SK-N-MC (cell line): ENCODE measurements around the gene PLA2G15.

ENCODE experiments used
- EZH2 ChIP-seq: fragments of 200-600 bp; sonication (generic); IDR thresholded peaks from one replicate; pipeline ENCODE4 v1.6.1; 2017; ENCODE audit warnings: antibody characterized with exemption
- POLR2AphosphoS5 ChIP-seq: IDR thresholded peaks from 2 replicates; pipeline ENCODE4 v1.6.1; 2012; ENCODE audit warnings: mild to moderate bottlenecking, low read depth, low read length, borderline replicate concordance

- TF ChIP-seq POLR2AphosphoS5 (no peak), EZH2 (no peak)
Measured at GRCh38 chr16:68227183-68227793, 17.9 kb upstream of the PLA2G15 start.
